MM.1S (cell line): ENCODE measurements around the gene TMEM235.

ENCODE experiments used
- DNase-seq: peaks from one replicate; pipeline ENCODE4 v3.0.0-alpha.2; 2015
- H2AFZ ChIP-seq: fragments of 300-600 bp; sonication (generic); 2 replicates; pipeline ENCODE4 v1.6.0; 2016; ENCODE audit warnings: antibody characterized with exemption, low read length
- H3F3A ChIP-seq: fragments of 300-600 bp; sonication (generic); 2 replicates; pipeline ENCODE4 v1.6.1; 2016; ENCODE audit warnings: mild to moderate bottlenecking, antibody characterized with exemption, low read length, moderate library complexity, mixed read lengths; ENCODE audit not compliant: insufficient read depth
- H3K27ac ChIP-seq: fragments of 300-600 bp; sonication (generic); 2 replicates; pipeline ENCODE4 v1.5.1; 2016; ENCODE audit warnings: mild to moderate bottlenecking, low read length
- H3K27me3 ChIP-seq: fragments of 300-600 bp; sonication (generic); replicated peaks from 2 replicates; pipeline ENCODE4 v1.6.0; 2016; ENCODE audit warnings: low read length; ENCODE audit not compliant: insufficient read depth
- H3K36me3 ChIP-seq: fragments of 300-600 bp; sonication (generic); replicated peaks from 2 replicates; pipeline ENCODE4 v1.6.1; 2016; ENCODE audit warnings: mild to moderate bottlenecking, low read length, mixed read lengths; ENCODE audit not compliant: insufficient read depth
- H3K4me1 ChIP-seq: fragments of 300-600 bp; sonication (generic); 2 replicates; pipeline ENCODE4 v1.6.1; 2016; ENCODE audit warnings: low read length, mixed read lengths
- H3K4me2 ChIP-seq: fragments of 300-600 bp; sonication (generic); 2 replicates; pipeline ENCODE4 v1.6.0; 2016; ENCODE audit warnings: low read depth, low read length
- H3K4me3 ChIP-seq: fragments of 300-600 bp; sonication (generic); 2 replicates; pipeline ENCODE4 v1.5.1; 2016; ENCODE audit warnings: low read length, mixed read lengths
- H3K79me2 ChIP-seq: fragments of 300-600 bp; sonication (generic); 2 replicates; pipeline ENCODE4 v1.6.1; 2016; ENCODE audit warnings: mixed run types, low read length, mixed read lengths
- H3K9ac ChIP-seq: fragments of 300-600 bp; sonication (generic); 2 replicates; pipeline ENCODE4 v1.6.1; 2016; ENCODE audit warnings: low read length, mixed read lengths
- H3K9me2 ChIP-seq: fragments of 300-600 bp; sonication (generic); replicated peaks from 2 replicates; pipeline ENCODE4 v1.6.1; 2016; ENCODE audit warnings: mild to moderate bottlenecking, low read length, mixed read lengths; ENCODE audit not compliant: insufficient read depth
- H3K9me3 ChIP-seq: fragments of 300-600 bp; sonication (generic); replicated peaks from 2 replicates; pipeline ENCODE4 v1.6.1; 2016; ENCODE audit warnings: mild to moderate bottlenecking, low read length, mixed read lengths; ENCODE audit not compliant: insufficient read depth
- H4K20me1 ChIP-seq: fragments of 300-600 bp; sonication (generic); 2 replicates; pipeline ENCODE4 v1.6.1; 2016; ENCODE audit warnings: mild to moderate bottlenecking, low read length, moderate library complexity, mixed read lengths; ENCODE audit not compliant: insufficient read depth
- EZH2 ChIP-seq: fragments of 300-600 bp; sonication (generic); optimal IDR thresholded peaks from 2 replicates; pipeline ENCODE3; 2017; ENCODE audit warnings: low read depth, mild to moderate bottlenecking, antibody characterized with exemption, low read length, mixed read lengths
- EZH2phosphoT487 ChIP-seq: fragments of 300-600 bp; sonication (generic); IDR thresholded peaks from 2 replicates; pipeline ENCODE4 v1.6.1; 2018; ENCODE audit warnings: antibody characterized with exemption, low read length
- TF ChIP-seq, protein P1 (sequence below): fragments of 300-600 bp; sonication (generic); IDR thresholded peaks from 2 replicates; pipeline ENCODE4 v1.5.1; 2016; ENCODE audit warnings: antibody characterized with exemption, low read length, mixed read lengths

The TMEM235 gene

DNA sequence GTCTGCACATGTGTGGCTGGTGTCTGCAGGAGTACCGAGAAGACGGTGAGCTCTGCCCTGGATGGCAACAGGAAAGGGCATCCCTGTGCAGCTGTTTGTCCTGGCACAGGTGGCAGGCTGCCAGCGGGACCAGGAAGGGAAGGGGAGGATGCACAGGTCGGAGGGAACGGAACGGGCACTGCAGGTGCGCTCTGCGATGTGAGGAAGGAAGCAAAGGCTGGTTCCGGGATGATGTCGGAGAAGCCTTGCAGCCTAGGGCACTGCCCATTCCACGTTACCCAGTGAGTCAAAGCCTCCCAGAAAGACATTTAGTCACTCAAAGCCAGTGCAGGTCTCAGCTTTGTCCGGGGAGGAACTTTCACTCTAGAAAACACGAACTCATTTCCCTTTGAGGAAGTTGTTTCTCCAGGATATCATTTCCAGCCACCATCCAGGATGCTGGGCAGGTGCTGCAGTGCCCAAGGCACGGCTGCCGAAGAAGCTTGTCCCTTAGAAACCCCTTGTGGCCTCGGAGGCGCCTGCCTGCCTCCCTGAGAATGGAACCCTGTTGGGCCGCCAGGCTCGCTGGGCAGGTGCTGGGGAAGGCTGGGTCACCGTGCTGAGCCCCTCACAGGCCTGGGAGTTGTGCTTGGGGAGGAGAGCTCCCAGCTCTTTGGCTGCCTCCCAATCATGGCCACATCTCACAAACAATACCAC, 4.5 kb upstream of the TMEM235 start:
- Histone ChIP-seq H3K9me3 (no peaks in the 10 kb centered on the region), H3K4me1 (no peaks in the 10 kb centered on the region), H3F3A (0 out of 2 replicates have a peak, but pooled peaks cover 15% of the 10 kb centered on the region), H3K36me3 (0 out of 2 replicates have a peak, but pooled peaks cover 4% of the 10 kb centered on the region), H3K4me3 (no peak overlapping the region), H2AFZ (no peak overlapping the region), H3K27me3 (peaks cover 19% of the 10 kb centered on the region), H3K27ac (no peak overlapping the region), H3K4me2 (no peak overlapping the region), H4K20me1 (no peaks in the 10 kb centered on the region), H3K79me2 (no peaks in the 10 kb centered on the region), H3K9me2 (no peaks in the 10 kb centered on the region), H3K9ac (no peak overlapping the region)
- TF ChIP-seq EZH2phosphoT487, result no peak
- TF ChIP-seq EZH2, result no peak
- TF ChIP-seq, protein P1, sequence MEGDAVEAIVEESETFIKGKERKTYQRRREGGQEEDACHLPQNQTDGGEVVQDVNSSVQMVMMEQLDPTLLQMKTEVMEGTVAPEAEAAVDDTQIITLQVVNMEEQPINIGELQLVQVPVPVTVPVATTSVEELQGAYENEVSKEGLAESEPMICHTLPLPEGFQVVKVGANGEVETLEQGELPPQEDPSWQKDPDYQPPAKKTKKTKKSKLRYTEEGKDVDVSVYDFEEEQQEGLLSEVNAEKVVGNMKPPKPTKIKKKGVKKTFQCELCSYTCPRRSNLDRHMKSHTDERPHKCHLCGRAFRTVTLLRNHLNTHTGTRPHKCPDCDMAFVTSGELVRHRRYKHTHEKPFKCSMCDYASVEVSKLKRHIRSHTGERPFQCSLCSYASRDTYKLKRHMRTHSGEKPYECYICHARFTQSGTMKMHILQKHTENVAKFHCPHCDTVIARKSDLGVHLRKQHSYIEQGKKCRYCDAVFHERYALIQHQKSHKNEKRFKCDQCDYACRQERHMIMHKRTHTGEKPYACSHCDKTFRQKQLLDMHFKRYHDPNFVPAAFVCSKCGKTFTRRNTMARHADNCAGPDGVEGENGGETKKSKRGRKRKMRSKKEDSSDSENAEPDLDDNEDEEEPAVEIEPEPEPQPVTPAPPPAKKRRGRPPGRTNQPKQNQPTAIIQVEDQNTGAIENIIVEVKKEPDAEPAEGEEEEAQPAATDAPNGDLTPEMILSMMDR, result no peak
- no peak for DNase-seq

DNA sequence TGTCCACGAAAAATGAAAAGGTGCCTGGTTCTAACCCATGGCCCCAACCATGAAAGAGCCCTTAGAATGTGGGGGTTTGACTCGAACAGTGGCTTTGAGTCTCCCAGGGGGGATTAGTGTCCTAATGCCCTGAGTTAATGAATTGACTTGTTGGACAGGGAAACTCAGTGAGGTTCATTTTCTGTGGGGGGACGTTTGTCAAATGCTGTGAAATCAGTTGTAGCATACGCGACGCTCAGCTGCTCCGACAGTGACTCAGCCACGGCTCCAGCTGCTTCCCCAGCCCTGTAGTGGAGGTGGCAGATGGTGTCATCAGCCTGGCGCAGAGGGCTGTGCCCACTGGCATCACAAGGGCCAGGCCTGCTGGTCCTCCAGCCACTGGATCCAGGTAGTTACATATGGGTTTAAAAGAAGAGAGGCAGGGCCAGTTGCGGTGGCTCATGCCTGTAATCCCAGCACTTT, 3.9 kb upstream of the TMEM235 start:
- H2AFZ ChIP-seq, result no peak overlapping the region
- no peak for DNase-seq
- peaks cover 24% of the 10 kb centered on the region for H3K27me3 ChIP-seq
- H3K9me2 ChIP-seq, result no peaks in the 10 kb centered on the region
- no peak overlapping the region for H3K9ac ChIP-seq
- H3K79me2 ChIP-seq, result no peaks in the 10 kb centered on the region
- no peaks in the 10 kb centered on the region for H3K9me3 ChIP-seq
- no peak for TF ChIP-seq EZH2phosphoT487
- TF ChIP-seq EZH2, result no peak
- H3F3A ChIP-seq, result 0 out of 2 replicates have a peak, but pooled peaks cover 15% of the 10 kb centered on the region
- no peaks in the 10 kb centered on the region for H3K4me1 ChIP-seq
- no peak overlapping the region for H3K4me2 ChIP-seq
- no peak overlapping the region for H3K27ac ChIP-seq
- H3K36me3 ChIP-seq, result 0 out of 2 replicates have a peak, but pooled peaks cover 4% of the 10 kb centered on the region
- H3K4me3 ChIP-seq, result no peak overlapping the region
- H4K20me1 ChIP-seq, result no peaks in the 10 kb centered on the region

DNA sequence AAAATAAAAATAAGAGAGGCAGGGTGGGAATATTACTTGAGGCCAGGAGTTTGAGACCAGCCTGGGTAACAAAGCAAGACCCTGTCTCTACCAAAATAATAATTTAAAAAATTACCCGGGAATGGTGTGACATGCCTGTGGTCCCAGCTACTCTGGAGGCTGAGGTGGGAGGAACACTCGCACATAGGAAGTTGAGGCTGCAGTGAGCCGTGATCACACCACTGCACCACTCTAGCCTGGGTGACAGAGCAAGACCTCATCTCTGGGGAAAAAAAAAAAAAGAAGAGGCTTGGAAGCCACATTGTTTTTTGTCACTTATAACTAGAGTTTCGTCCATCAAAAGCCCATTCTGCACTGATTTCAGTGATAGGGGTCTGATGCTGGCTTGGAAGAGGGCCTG, 3.3 kb upstream of the TMEM235 start:
- Histone ChIP-seq H3K9ac (no peak overlapping the region), H3K4me3 (no peak overlapping the region), H3K9me3 (no peaks in the 10 kb centered on the region), H3K4me2 (no peak overlapping the region), H3K79me2 (no peaks in the 10 kb centered on the region), H2AFZ (no peak overlapping the region), H3K27ac (no peak overlapping the region), H3F3A (0 out of 2 replicates have a peak, but pooled peaks cover 15% of the 10 kb centered on the region), H3K9me2 (no peaks in the 10 kb centered on the region), H3K36me3 (0 out of 2 replicates have a peak, but pooled peaks cover 3% of the 10 kb centered on the region), H3K27me3 (peaks cover 31% of the 10 kb centered on the region), H3K4me1 (no peaks in the 10 kb centered on the region), H4K20me1 (no peaks in the 10 kb centered on the region)
- no peak for DNase-seq
- no peak for TF ChIP-seq EZH2
- TF ChIP-seq EZH2phosphoT487, result no peak
- TF ChIP-seq, protein P1, result no peak
